Karpas-422 (cell line): ENCODE data around the gene EDN3. TPM values are rescaled to one million over a fixed set of nuclear protein-coding genes. Genes with fewer than 3 reads are reported as not detected.
A peak's percentile ranks its signal among the peaks of the same experiment; 100 is the strongest.

Source experiments
- DNase-seq: peaks from one replicate; pipeline ENCODE4 v3.0.0-alpha.2; 2015
- H2AFZ ChIP-seq: fragments of 200-600 bp; sonication (generic); 2 replicates; pipeline ENCODE4 v1.6.1; 2014; ENCODE audit warnings: antibody characterized with exemption, low read length, mixed read lengths
- H3K27ac ChIP-seq: fragments of 200-600 bp; sonication (generic); 2 replicates; pipeline ENCODE4 v1.5.1; 2014; ENCODE audit warnings: mild to moderate bottlenecking, low read length, moderate library complexity
- H3K27me3 ChIP-seq: fragments of 200-600 bp; sonication (generic); 2 replicates; pipeline ENCODE4 v1.6.1; 2014; ENCODE audit warnings: low read length, mixed read lengths
- H3K36me3 ChIP-seq: fragments of 200-600 bp; sonication (generic); 2 replicates; pipeline ENCODE4 v1.6.1; 2014; ENCODE audit warnings: low read length, mixed read lengths; ENCODE audit not compliant: insufficient read depth
- H3K4me1 ChIP-seq: fragments of 200-600 bp; sonication (generic); 2 replicates; pipeline ENCODE4 v1.6.1; 2014; ENCODE audit warnings: mild to moderate bottlenecking, low read length, mixed read lengths
- H3K4me2 ChIP-seq: fragments of 200-600 bp; sonication (generic); 2 replicates; pipeline ENCODE4 v1.6.1; 2014; ENCODE audit warnings: low read length, low read depth, mild to moderate bottlenecking; ENCODE audit not compliant: poor library complexity, severe bottlenecking
- H3K4me3 ChIP-seq: fragments of 200-600 bp; sonication (generic); 2 replicates; pipeline ENCODE4 v1.5.1; 2014; ENCODE audit warnings: mild to moderate bottlenecking, antibody characterized with exemption, low read length, mixed read lengths
- H3K79me2 ChIP-seq: fragments of 200-600 bp; sonication (generic); 2 replicates; pipeline ENCODE4 v1.6.1; 2014; ENCODE audit warnings: mild to moderate bottlenecking, low read length, mixed read lengths
- H3K9ac ChIP-seq: fragments of 200-600 bp; sonication (generic); 2 replicates; pipeline ENCODE4 v1.6.0; 2014; ENCODE audit warnings: low read length
- H3K9me2 ChIP-seq: fragments of 200-600 bp; sonication (generic), shearing (Covaris generic); replicated peaks from 2 replicates; pipeline ENCODE4 v1.6.0; 2014; ENCODE audit warnings: mild to moderate bottlenecking, low read length, moderate library complexity; ENCODE audit not compliant: insufficient read depth
- H3K9me3 ChIP-seq: fragments of 300-700, 200-600 bp; sonication (generic); 2 replicates; pipeline ENCODE4 v1.6.1; 2014; ENCODE audit warnings: low read length, mixed read lengths
- H4K20me1 ChIP-seq: fragments of 200-600 bp; sonication (generic); 2 replicates; pipeline ENCODE4 v1.6.1; 2014; ENCODE audit warnings: mild to moderate bottlenecking, antibody characterized with exemption, low read length, low read depth; ENCODE audit not compliant: insufficient read depth
- total RNA-seq: library from RNA; depleted of rRNA; stranded (reverse); fragments of >200 nt; shearing (Covaris generic); gene quantifications from 2 replicates; pipeline ENCODE4 v1.2.3, GENCODE V29; 2014; ENCODE audit warnings: low replicate concordance

EDN3 gene
- total RNA-seq, 1 experiment from 2014 or later, result not detected

DNA sequence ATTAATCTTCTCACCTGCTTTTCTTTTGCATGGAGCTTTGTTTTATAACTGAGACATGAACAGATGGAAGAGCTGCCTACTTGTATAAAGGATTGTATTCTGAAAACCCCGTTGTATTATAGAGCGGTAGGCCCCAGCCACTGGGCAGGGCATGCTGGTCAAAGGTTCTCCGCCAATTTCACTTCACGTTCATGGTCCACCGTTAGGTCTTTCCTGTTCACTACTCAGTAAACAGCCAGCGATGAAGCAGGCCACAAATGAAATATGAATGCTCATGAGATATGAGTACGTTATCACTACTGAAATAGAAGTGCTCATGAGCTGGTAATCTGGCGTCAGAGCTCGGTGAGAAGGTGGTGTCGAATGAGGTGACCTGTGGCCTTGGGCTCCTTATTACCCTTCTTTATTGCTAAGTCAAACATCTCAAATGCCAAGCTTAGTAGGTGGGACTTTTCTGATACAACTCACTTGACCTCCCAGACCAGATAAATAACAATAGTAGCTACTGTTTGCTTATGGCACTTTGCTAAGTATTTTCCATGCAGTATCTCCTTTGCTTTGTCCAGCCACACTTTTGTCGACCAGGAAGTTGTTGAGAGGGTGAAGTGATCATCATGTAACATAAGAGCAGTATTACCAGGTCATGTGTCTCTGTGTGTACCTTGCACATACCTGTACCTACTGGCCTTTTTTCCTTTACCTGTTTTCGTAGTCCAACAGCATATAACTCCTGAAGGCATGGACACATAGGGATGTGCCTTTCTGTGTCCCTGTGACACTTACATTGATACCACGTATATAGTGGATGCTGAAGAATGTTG is 16.7 kb downstream of the EDN3 start:
- no peak for DNase-seq
- no peaks in the 10 kb centered on the region for H3K27me3 ChIP-seq
- peaks cover 4% of the 10 kb centered on the region for H3K4me1 ChIP-seq
- no peaks in the 10 kb centered on the region for H3K36me3 ChIP-seq
- H3K79me2 ChIP-seq, result no peaks in the 10 kb centered on the region
- no peaks in the 10 kb centered on the region for H3K9me2 ChIP-seq
- no peak overlapping the region for H3K4me3 ChIP-seq
- no peak overlapping the region for H3K27ac ChIP-seq
- no peaks in the 10 kb centered on the region for H3K9me3 ChIP-seq
- H3K4me2 ChIP-seq, result no peak overlapping the region
- no peak overlapping the region for H2AFZ ChIP-seq
- no peak overlapping the region for H3K9ac ChIP-seq
- 0 out of 2 replicates have a peak, but pooled peaks cover 4% of the 10 kb centered on the region for H4K20me1 ChIP-seq

DNA sequence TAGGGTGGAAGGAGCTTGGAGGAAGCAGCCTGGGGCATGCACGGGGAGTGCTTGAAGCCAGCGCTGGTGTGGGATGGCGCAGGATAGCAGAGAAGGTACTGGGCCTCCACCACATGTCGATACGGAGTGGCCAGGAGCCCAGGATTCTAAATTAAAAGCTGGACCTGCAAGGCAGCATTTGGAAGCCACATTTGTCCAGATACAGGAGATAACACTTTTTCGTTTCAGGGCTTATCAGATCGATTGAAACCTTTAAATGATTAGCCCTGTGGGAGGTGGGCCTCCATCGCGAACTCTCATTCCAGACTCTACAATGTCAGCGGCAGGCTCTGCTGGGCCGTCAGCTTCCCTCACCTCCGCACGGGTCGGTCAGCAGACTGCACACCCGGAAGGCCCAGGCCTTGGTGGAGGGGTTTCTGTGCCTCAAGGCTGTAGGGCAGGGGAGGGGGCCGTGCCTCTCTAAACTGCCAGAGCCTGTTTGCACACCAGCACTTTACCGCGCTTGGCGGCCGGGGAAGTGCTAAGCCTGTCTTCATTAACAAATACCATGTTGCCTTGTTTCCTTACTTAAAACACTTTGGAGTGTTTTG is 17.9 kb downstream of the EDN3 start:
- no peak for DNase-seq
- no peak overlapping the region for H3K27ac ChIP-seq

DNA sequence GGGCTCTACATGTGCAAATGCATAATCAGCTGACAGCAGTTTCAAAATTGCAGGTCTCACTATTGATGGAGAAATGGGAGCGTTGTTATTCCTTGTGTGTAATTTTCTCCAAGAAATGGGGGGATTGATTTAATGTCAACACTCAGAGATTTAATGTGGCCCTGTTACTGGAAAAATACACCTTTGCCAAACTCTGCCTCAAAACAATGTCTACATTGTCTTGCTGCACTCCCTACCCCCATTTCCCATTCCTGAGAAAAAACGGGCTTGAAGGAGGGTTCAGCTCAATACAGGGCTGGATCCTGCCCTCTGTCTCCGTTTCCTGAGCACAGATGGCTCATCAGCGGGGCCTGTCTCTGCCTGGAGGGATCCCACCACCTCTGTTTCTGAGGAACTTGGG is 18.4 kb downstream of the EDN3 start:
- Histone ChIP-seq H3K4me3 (no peak overlapping the region), H4K20me1 (0 out of 2 replicates have a peak, but pooled peaks cover 4% of the 10 kb centered on the region), H3K9me3 (no peaks in the 10 kb centered on the region), H3K79me2 (no peaks in the 10 kb centered on the region), H2AFZ (no peak overlapping the region), H3K9me2 (no peaks in the 10 kb centered on the region), H3K9ac (no peak overlapping the region), H3K4me1 (peaks cover 8% of the 10 kb centered on the region), H3K36me3 (no peaks in the 10 kb centered on the region), H3K27ac (no peak overlapping the region), H3K4me2 (no peak overlapping the region), H3K27me3 (no peaks in the 10 kb centered on the region)
- no peak for DNase-seq

More for the DNA sequence above, 17.9 kb downstream of the EDN3 start:
- H3K36me3 ChIP-seq, result no peaks in the 10 kb centered on the region
- H3K4me1 ChIP-seq, result peaks cover 8% of the 10 kb centered on the region
- 0 out of 2 replicates have a peak, but pooled peaks cover 4% of the 10 kb centered on the region for H4K20me1 ChIP-seq
- no peaks in the 10 kb centered on the region for H3K27me3 ChIP-seq
- H3K4me2 ChIP-seq, result no peak overlapping the region
- no peaks in the 10 kb centered on the region for H3K79me2 ChIP-seq
- no peak overlapping the region for H3K4me3 ChIP-seq
- H3K9me3 ChIP-seq, result no peaks in the 10 kb centered on the region
- H2AFZ ChIP-seq, result no peak overlapping the region
- H3K9ac ChIP-seq, result no peak overlapping the region
- H3K9me2 ChIP-seq, result no peaks in the 10 kb centered on the region

DNA sequence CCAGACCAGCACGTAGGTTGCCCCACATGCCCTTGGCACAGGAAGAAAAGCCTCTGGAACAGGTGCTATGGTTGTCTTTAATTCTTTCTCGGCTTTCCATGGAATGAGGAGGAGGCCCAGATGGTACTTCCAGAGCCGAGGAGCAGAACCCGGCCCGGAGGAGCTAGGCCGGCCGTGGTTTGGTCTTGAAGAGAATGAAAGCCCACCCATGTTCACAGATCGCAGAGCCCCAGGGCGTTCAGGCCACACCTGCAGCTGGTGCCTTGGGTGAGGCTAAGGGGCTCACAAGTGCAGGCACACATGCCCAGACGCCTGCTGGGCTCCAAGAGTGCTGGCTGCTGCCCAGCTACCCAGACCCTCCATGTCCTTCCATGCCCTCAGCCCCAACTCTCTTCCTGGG is 20.0 kb downstream of the EDN3 start:
- no peak for DNase-seq
- Histone ChIP-seq H3K9me2 (no peaks in the 10 kb centered on the region), H3K4me2 (no peak overlapping the region), H2AFZ (no peak overlapping the region), H3K36me3 (no peaks in the 10 kb centered on the region), H4K20me1 (0 out of 2 replicates have a peak, but pooled peaks cover 4% of the 10 kb centered on the region), H3K4me1 (peaks cover 8% of the 10 kb centered on the region), H3K27me3 (no peaks in the 10 kb centered on the region), H3K27ac (no peak overlapping the region), H3K9me3 (no peaks in the 10 kb centered on the region), H3K4me3 (no peak overlapping the region), H3K79me2 (no peaks in the 10 kb centered on the region), H3K9ac (no peak overlapping the region)

DNA sequence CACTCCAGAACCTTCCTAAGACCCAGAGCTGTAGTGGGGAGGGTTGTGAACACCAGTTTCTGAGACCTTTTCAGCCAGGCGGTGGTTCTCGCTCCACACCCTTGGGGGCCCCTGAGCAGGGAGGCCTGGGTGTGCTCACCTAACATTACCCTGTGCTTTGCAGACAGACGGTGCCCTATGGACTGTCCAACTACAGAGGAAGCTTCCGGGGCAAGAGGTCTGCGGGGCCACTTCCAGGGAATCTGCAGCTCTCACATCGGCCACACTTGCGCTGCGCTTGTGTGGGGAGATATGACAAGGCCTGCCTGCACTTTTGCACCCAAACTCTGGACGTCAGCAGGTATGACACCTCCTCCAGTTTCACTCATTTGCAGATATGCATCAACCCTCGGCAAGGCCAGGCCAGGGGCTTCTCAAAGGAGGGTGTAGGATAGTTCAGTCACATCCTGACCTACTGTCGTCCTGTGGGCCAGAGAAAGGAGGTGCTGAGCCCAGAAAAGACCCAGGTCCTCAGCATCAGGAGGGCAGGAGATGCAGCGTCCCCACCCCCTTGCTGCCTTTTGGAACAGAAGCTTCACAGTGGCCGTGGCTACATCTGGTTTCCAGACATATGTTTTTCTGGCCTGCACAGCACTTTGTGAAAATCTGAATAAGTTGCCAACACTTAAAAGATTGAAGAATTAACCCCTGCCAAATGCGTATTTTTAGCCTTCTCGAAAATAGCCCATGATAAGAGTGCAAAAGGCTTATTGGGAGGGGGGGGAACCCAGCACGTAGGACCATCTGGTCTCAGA is 20.6 kb downstream of the EDN3 start:
- no peak overlapping the region for H3K9ac ChIP-seq
- no peaks in the 10 kb centered on the region for H3K9me3 ChIP-seq
- no peaks in the 10 kb centered on the region for H3K9me2 ChIP-seq
- H3K4me3 ChIP-seq, result no peak overlapping the region
- DNase-seq, result no peak
- H3K4me2 ChIP-seq, result no peak overlapping the region
- no peak overlapping the region for H2AFZ ChIP-seq
- H3K27ac ChIP-seq, result no peak overlapping the region
- no peaks in the 10 kb centered on the region for H3K36me3 ChIP-seq
- H3K27me3 ChIP-seq, result no peaks in the 10 kb centered on the region
- no peaks in the 10 kb centered on the region for H3K79me2 ChIP-seq
- H4K20me1 ChIP-seq, result 0 out of 2 replicates have a peak, but pooled peaks cover 4% of the 10 kb centered on the region
- H3K4me1 ChIP-seq, result peaks cover 8% of the 10 kb centered on the region

DNA sequence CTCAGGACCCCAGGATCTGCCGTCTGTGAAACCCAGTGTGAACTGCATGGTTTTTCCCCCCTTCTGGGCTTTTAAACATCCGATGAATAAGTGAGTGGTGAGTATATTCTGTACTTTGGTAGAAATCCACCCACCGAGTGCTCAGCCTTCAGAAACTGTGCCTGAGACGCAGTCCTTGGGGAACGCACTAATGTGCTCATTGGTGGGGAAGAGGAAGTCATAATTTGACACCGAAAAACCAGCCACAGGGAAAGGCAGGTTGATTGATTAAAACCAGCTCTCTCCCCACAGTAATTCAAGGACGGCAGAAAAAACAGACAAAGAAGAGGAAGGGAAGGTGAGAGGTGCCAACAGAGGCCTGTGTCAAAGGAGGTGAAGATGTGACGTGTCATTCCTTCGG is 21.7 kb downstream of the EDN3 start:
- Histone ChIP-seq H2AFZ (no peak overlapping the region), H3K4me1 (peaks cover 8% of the 10 kb centered on the region), H3K36me3 (no peaks in the 10 kb centered on the region), H3K9me3 (no peaks in the 10 kb centered on the region), H3K4me3 (no peak overlapping the region), H4K20me1 (0 out of 2 replicates have a peak, but pooled peaks cover 4% of the 10 kb centered on the region), H3K79me2 (no peaks in the 10 kb centered on the region), H3K9me2 (no peaks in the 10 kb centered on the region), H3K27ac (no peak overlapping the region), H3K9ac (no peak overlapping the region), H3K4me2 (no peak overlapping the region), H3K27me3 (no peaks in the 10 kb centered on the region)
- peak; percentile 51 for DNase-seq

DNA sequence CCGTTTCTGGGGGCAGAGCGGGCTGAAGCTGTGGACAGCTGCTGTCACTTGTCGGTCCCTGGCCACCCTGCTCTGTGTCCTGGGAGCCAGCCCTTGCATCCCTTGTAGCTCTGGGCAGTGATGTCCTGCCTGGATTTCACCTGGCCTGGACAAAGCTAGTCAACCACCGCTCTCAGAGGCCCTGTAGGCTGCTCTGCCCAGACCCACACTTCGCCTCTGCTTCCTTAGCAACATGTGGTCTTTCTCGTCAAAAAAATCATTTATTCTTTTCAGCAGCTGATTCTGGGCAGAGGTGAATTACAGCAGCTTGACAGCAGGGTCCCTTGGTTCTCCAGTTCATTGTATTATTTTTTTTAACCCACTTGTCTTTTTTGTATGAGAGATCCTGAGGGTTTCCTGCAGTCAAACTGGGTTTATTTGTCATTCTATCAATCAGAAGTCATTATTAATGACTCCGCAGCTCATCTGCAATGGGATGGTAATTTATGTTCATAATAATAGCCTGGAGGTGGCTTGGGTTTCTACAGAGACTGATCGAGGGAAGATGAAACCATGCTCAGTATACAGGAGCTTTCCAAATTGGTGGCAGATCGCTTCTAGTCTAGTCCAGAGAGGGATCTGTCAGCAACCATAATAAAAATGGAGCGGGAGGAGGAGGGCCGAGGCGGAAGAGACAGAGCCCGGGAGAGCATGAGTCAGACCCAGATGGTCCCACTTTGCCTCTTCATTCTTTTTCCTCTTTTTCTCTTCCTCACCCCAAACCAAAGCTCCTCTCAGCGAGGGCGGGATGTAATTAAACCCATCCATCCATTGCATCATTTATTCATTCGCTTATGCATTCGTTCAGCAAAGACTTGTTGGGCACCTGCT is 22.4 kb downstream of the EDN3 start:
- H2AFZ ChIP-seq, result no peak overlapping the region
- H3K79me2 ChIP-seq, result no peaks in the 10 kb centered on the region
- H3K9me2 ChIP-seq, result no peaks in the 10 kb centered on the region
- no peak overlapping the region for H3K27ac ChIP-seq
- no peaks in the 10 kb centered on the region for H3K27me3 ChIP-seq
- no peaks in the 10 kb centered on the region for H3K36me3 ChIP-seq
- no peak overlapping the region for H3K9ac ChIP-seq
- no peak overlapping the region for H3K4me3 ChIP-seq
- peaks cover 8% of the 10 kb centered on the region for H3K4me1 ChIP-seq
- no peak overlapping the region for H3K4me2 ChIP-seq
- DNase-seq, result no peak
- H4K20me1 ChIP-seq, result 0 out of 2 replicates have a peak, but pooled peaks cover 4% of the 10 kb centered on the region
- no peaks in the 10 kb centered on the region for H3K9me3 ChIP-seq
